ENCODE results near the gene PAPLN. TPM values are rescaled to one million over a fixed set of nuclear protein-coding genes. Genes with fewer than 3 reads are reported as not detected.

PAPLN gene
- total and polyA plus RNA-seq, 2 of the 13 experiments (the other 11 are each of a cell fraction or from before 2014, with no cell fraction given) = not detected

- FAIRE-seq = no peak
- ATAC-seq = no peak
- no peak for DNase-seq (ENCODE audit: low spot score)
- CTCF ChIA-PET (ENCODE audit: low intra/inter-chr PET ratio, low total read pairs) = no interaction called here
- H3K27ac ChIP-seq (ENCODE audit: extremely low read length, insufficient read depth, low read length) = no peak overlapping the region
- intact Hi-C loops (cut with micrococcal nuclease; ENCODE audit: unreplicated experiment) (no loop called here), in situ Hi-C loops (cut with HindIII; ENCODE audit: extremely low pct_ligation_motif_present, low pct_unique_long_range_greater_than_20kb) (no loop called here)
- no peak overlapping the region for H3K4me3 ChIP-seq (replicated peaks in 1 of 3; ENCODE audit: insufficient read depth in 1 of 3, low read depth in 2 of 3, low read length in 3 of 3)
- no TSS peak for BruUV-seq (replicated peaks)
- H3K27me3 ChIP-seq (ENCODE audit: control insufficient read depth in 1 of 2, insufficient read depth in 2 of 2, low read length in 2 of 2) = no peaks in the 10 kb centered on the region
- WGBS (ENCODE audit: low lambda C conversion rate) = 98% methylated on average over 3 of the region's 3 CpGs
- no peaks in the 10 kb centered on the region for H3K9me3 ChIP-seq (ENCODE audit: low read length)
- no peaks in the 10 kb centered on the region for H4K20me1 ChIP-seq (ENCODE audit: insufficient read depth, low read length)
- H3K79me2 ChIP-seq (ENCODE audit: insufficient read depth, low read length) = no peaks in the 10 kb centered on the region
- H3K4me1 ChIP-seq (ENCODE audit: insufficient read depth, low read length) = no peaks in the 10 kb centered on the region
- no peak overlapping the region for H3K4me2 ChIP-seq (ENCODE audit: low read depth, low read length)
- H3K9ac ChIP-seq (ENCODE audit: insufficient read depth, low read depth, low read length) = no peak overlapping the region
- no peaks in the 10 kb centered on the region for H3K36me3 ChIP-seq (replicated peaks in 1 of 2; ENCODE audit: control insufficient read depth in 1 of 2, insufficient read depth in 2 of 2, low read length in 2 of 2)
- POLR2A ChIA-PET = interaction anchor here (1.1 kb wide), 1 partner anchor 11 kb away, joined by 6 read pairs; no protein-coding TSS in a partner anchor
- H2AFZ ChIP-seq (ENCODE audit: low read length) = no peak overlapping the region
- TF ChIP-seq HNRNPL (IDR thresholded peaks at IDR 0.05; ENCODE audit: low read depth, low read length) (no peak), ZNF547 (CRISPR knock-in tag; IDR thresholded peaks at IDR 0.05) (no peak), ARNT2 (CRISPR knock-in tag; IDR thresholded peaks at IDR 0.05; ENCODE audit: low read depth) (no peak), HOXD1 (CRISPR knock-in tag; IDR thresholded peaks at IDR 0.05) (no peak), FOXP4 (CRISPR knock-in tag; IDR thresholded peaks at IDR 0.05) (no peak), ZNF644 (CRISPR knock-in tag; IDR thresholded peaks at IDR 0.05; ENCODE audit: low read depth) (no peak), ZNF607 (CRISPR knock-in tag; IDR thresholded peaks at IDR 0.05; ENCODE audit: borderline replicate concordance) (no peak), PHF5A (CRISPR knock-in tag; IDR thresholded peaks at IDR 0.05; ENCODE audit: low read depth, unreplicated experiment) (no peak), SNAPC5 (CRISPR knock-in tag; IDR thresholded peaks at IDR 0.05; ENCODE audit: borderline replicate concordance) (no peak)
- TF ChIP-seq, protein P1, sequence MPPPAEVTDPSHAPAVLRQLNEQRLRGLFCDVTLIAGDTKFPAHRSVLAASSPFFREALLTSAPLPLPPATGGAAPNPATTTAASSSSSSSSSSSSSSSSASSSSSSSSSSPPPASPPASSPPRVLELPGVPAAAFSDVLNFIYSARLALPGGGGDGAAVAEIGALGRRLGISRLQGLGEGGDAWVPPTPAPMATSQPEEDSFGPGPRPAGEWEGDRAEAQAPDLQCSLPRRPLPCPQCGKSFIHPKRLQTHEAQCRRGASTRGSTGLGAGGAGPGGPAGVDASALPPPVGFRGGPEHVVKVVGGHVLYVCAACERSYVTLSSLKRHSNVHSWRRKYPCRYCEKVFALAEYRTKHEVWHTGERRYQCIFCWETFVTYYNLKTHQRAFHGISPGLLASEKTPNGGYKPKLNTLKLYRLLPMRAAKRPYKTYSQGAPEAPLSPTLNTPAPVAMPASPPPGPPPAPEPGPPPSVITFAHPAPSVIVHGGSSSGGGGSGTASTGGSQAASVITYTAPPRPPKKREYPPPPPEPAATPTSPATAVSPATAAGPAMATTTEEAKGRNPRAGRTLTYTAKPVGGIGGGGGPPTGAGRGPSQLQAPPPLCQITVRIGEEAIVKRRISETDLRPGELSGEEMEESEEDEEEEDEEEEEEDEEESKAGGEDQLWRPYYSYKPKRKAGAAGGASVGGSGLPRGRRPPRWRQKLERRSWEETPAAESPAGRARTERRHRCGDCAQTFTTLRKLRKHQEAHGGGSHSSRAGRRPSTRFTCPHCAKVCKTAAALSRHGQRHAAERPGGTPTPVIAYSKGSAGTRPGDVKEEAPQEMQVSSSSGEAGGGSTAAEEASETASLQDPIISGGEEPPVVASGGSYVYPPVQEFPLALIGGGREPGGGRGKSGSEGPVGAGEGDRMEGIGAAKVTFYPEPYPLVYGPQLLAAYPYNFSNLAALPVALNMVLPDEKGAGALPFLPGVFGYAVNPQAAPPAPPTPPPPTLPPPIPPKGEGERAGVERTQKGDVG (CRISPR knock-in tag; IDR thresholded peaks at IDR 0.05; ENCODE audit: borderline replicate concordance) = no peak
- TF ChIP-seq, protein P2, sequence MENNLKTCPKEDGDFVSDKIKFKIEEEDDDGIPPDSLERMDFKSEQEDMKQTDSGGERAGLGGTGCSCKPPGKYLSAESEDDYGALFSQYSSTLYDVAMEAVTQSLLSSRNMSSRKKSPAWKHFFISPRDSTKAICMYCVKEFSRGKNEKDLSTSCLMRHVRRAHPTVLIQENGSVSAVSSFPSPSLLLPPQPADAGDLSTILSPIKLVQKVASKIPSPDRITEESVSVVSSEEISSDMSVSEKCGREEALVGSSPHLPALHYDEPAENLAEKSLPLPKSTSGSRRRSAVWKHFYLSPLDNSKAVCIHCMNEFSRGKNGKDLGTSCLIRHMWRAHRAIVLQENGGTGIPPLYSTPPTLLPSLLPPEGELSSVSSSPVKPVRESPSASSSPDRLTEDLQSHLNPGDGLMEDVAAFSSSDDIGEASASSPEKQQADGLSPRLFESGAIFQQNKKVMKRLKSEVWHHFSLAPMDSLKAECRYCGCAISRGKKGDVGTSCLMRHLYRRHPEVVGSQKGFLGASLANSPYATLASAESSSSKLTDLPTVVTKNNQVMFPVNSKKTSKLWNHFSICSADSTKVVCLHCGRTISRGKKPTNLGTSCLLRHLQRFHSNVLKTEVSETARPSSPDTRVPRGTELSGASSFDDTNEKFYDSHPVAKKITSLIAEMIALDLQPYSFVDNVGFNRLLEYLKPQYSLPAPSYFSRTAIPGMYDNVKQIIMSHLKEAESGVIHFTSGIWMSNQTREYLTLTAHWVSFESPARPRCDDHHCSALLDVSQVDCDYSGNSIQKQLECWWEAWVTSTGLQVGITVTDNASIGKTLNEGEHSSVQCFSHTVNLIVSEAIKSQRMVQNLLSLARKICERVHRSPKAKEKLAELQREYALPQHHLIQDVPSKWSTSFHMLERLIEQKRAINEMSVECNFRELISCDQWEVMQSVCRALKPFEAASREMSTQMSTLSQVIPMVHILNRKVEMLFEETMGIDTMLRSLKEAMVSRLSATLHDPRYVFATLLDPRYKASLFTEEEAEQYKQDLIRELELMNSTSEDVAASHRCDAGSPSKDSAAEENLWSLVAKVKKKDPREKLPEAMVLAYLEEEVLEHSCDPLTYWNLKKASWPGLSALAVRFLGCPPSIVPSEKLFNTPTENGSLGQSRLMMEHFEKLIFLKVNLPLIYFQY (CRISPR knock-in tag; IDR thresholded peaks at IDR 0.05; ENCODE audit: borderline replicate concordance) = no peak
These were observed 70.0 kb downstream of the PAPLN start for GRCh38 chr14:73307261-73307660.
